G401 (cell line): Measurements from ENCODE around the gene GLB1L2. TPM values are rescaled to one million over a fixed set of nuclear protein-coding genes. Genes with fewer than 3 reads are reported as not detected.
A peak's percentile ranks its signal among the peaks of the same experiment; 100 is the strongest.
"Not testable (repeated sequence)": the region's sequence is repeated elsewhere in the genome, so short reads cannot be mapped to it uniquely, and the experiment has no call there.

Experiments
- DNase-seq: peaks from one replicate; pipeline ENCODE4 v3.0.0-alpha.2; 2015; ENCODE audit warnings: low spot score
- in situ Hi-C: cut with HindIII; loops from 2 replicates; pipeline ENCODE4 v1.10.0; 2016; ENCODE audit warnings: low sequenced_read_pairs, mixed read lengths
- total RNA-seq: library from RNA; depleted of rRNA; stranded (reverse); fragments of >200 nt; shearing (Covaris generic); gene quantifications from 2 replicates; pipeline ENCODE4 v1.2.3, GENCODE V29; 2014; rRNA removed

Gene GLB1L2
- 9.8 and 13.0 TPM in 2 replicates for total RNA-seq

- in situ Hi-C loops = no loop called here
- peak; percentile 8 for DNase-seq
Observed at GRCh38 chr11:134331354-134332188, at the start of gene GLB1L2. TSS of gene GLB1L2 (plus strand) at chr11:134331988. CDS start at chr11:134332062, 74 bp downstream.

GRCh38 chr11:134282121-134283045, 49.4 kb upstream of the GLB1L2 start:
- in situ Hi-C loops = no loop called here
- no peak for DNase-seq

- in situ Hi-C loops = no loop called here
- DNase-seq = no peak
Observed at GRCh38 chr11:134283461-134284230, 48.1 kb upstream of the GLB1L2 start.

- DNase-seq, in situ Hi-C loops: not testable (repeated sequence)
Observed at GRCh38 chr11:134284349-134284748, 47.4 kb upstream of the GLB1L2 start.

- DNase-seq = no peak
- in situ Hi-C loops = no loop called here
Observed at GRCh38 chr11:134287561-134287960, 44.2 kb upstream of the GLB1L2 start.

- DNase-seq = no peak
- in situ Hi-C loops = no loop called here
Observed at GRCh38 chr11:134288486-134288885, 43.3 kb upstream of the GLB1L2 start.

GRCh38 chr11:134289167-134289566, 42.6 kb upstream of the GLB1L2 start:
- no peak for DNase-seq
- in situ Hi-C loops = no loop called here

- no peak for DNase-seq
- in situ Hi-C loops = no loop called here
Observed at GRCh38 chr11:134289789-134290188, 42.0 kb upstream of the GLB1L2 start.

GRCh38 chr11:134290646-134291045, 41.1 kb upstream of the GLB1L2 start:
- in situ Hi-C loops = no loop called here
- no peak for DNase-seq

- no peak for DNase-seq
- in situ Hi-C loops = no loop called here
Observed at GRCh38 chr11:134291196-134291595, 40.6 kb upstream of the GLB1L2 start.

- in situ Hi-C loops = no loop called here
- no peak for DNase-seq
Observed at GRCh38 chr11:134292661-134293060, 39.1 kb upstream of the GLB1L2 start.

- in situ Hi-C loops = no loop called here
- DNase-seq = no peak
Observed at GRCh38 chr11:134293119-134294113, 38.4 kb upstream of the GLB1L2 start.

- no peak for DNase-seq
- in situ Hi-C loops = no loop called here
Observed at GRCh38 chr11:134294664-134295063, 37.1 kb upstream of the GLB1L2 start.

GRCh38 chr11:134312223-134312622, 19.6 kb upstream of the GLB1L2 start:
- in situ Hi-C loops = no loop called here
- DNase-seq = no peak

- no peak for DNase-seq
- in situ Hi-C loops = no loop called here
Observed at GRCh38 chr11:134312807-134313206, 19.0 kb upstream of the GLB1L2 start.

- DNase-seq = no peak
- in situ Hi-C loops = no loop called here
Observed at GRCh38 chr11:134313379-134313778, 18.4 kb upstream of the GLB1L2 start.

- DNase-seq = no peak
- in situ Hi-C loops = no loop called here
Observed at GRCh38 chr11:134313821-134314607, 17.8 kb upstream of the GLB1L2 start.
